ENCODE measurements around the gene SLC13A5.

Gene SLC13A5

DNA sequence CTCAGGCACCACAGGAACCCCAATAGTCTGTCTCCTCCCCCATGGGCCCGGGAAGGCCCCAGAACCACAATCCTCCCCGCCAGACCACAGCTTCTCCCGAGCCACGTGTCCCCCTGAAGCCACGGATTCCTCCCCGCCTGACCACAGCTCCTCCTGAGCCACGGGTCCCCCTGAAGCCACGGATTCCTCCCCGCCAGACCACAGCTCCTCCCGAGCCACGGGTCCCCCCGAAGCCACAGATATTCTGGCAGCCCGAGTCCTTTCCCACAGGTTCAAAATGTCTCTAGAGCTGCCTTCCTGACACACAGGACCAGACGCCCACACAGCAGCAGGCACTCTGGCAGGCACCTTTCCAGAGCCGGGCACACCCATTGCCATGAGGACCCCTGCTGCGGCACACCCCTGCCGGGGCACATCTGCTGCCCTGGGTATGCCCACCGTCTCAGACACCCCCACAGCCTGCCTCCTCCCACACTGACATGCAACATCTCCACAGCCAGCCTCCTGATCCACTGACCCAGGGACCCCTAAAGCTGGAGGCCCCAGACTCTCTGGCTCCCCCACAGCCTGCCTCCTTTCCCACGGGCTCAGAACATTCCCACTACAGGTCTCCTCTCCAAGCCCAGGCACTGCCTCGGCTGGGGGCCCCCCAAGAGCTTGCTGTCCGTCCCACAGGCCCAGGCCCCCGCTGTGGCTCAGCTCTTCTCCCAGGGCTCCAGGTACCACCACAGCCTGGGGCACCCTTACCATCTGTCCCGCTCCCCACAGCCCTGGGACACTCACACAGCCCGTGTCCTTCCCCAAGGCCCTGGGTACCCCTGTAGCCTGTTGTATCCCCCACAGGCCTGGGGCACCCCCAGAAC, 74.9 kb downstream of the SLC13A5 start:
- DNase-seq (ENCODE audit: low spot score), result no peak

DNA sequence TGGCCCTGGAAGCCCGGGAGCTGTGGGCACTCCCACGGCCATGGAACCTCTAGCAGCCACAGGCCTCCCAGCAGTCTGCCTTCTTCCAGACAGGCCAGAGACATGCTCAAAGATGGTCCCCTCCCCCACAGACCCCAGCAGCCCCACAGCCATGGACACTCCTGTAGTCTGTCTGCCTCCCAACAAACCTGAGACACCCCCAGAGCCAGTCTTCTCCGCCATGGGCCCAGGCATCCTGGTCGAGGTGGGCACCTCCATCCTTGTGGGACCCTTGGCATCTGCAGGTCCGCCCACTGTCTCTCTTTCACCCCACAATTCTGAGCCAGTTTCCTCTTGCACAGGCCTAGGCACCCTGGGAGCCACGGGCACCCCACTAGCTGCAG, 75.7 kb downstream of the SLC13A5 start:
- no peak for DNase-seq (ENCODE audit: low spot score)

DNA sequence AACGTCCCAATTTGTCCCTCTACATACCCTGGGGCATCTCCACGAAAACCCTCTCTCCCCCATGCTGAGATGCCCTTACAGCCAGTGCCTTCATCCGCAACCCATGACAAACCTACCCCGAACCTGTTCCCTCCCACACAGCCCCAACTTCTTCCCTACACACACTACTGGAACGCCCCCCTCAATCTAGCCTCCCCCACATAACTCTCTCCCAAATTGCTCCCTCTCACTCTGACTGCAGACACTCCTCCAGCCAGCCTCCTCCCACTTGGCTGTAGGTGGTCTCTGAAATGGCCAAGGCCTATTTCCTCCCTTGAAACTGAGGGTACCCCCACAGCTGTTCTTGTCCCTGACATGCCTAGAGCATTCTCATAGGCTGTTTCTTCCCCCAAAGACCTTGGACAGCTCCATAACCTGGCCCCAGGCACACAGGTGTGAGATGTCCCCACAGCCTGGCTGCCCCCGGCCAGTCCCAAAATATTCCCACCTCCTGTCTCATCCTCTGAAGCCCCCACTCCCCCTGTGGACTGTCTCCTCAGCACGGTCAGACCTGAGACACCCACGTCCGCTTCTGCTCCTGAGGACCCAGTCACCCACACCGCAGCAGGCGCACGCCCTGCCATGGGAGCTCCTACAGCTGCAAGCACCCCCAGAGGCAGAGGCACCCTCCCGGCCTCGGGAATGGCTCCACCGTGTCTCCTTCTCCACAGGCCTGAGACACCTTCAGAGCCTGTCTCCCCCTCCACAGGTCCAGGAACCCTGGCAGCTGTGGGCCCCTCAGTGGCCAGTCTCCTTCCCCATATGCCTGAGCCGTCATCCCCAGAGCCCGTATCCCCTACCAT, 76.3 kb downstream of the SLC13A5 start:
- no peak for DNase-seq (ENCODE audit: low spot score)

DNA sequence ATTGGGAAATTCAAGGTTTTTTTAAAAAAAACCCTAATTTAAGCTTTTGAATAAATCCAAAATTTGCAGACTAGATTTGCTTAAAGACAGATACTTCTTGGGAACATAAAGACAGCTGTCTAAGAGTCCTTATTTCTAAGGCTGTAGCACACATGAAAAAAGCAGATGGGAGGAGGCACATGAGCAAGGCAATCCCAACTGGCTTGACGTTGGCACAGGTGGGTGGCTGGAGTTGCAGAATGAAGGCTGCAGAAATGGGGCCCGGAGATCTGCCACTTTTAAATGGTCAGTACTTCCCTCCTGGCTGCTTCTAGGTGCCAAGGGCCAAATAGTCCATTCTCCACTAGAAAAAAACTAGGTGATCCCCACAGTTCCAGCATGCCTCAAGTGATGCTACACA, 77.1 kb downstream of the SLC13A5 start:
- no peak for DNase-seq (ENCODE audit: low spot score)

Data from left forelimb (tissue), 1 donor.